IMR-90 (cell line): Measurements from ENCODE around the gene MAP2.

Experiments used
- CTCF ChIP-seq: conservative IDR thresholded peaks from 2 replicates; pipeline ENCODE4 v1.5.1; 2012; ENCODE audit warnings: mild to moderate bottlenecking, low read depth, low read length, improper control_type of control experiment
- ELK1 ChIP-seq: fragments of 150-350 bp; IDR thresholded peaks from 2 replicates; pipeline ENCODE4 v1.6.1; 2016; ENCODE audit warnings: low read depth, mild to moderate bottlenecking, low read length, moderate library complexity, borderline replicate concordance
- NFE2L2 ChIP-seq: fragments of 150-350 bp; IDR thresholded peaks from 2 replicates; pipeline ENCODE4 v1.6.1; 2016; ENCODE audit warnings: low read depth, mild to moderate bottlenecking, low read length
- POLR2A ChIP-seq: IDR thresholded peaks from 2 replicates; pipeline ENCODE4 v1.6.1; 2012; ENCODE audit warnings: mild to moderate bottlenecking, low read depth, low read length
- RAD21 ChIP-seq: IDR thresholded peaks from 2 replicates; pipeline ENCODE4 v1.6.1; 2012; ENCODE audit warnings: low read length, improper control_type of control experiment
- RFX5 ChIP-seq: IDR thresholded peaks from 2 replicates; pipeline ENCODE4 v1.8.0; 2012; ENCODE audit warnings: low read depth, mild to moderate bottlenecking, low read length, moderate library complexity

- TF ChIP-seq ELK1 (no peak), CTCF (no peak), POLR2A (no peak), NFE2L2 (no peak), RFX5 (no peak), RAD21 (no peak)
Measured at GRCh38 chr2:209584472-209584871, 160.6 kb downstream of the MAP2 start.
